IMR-90 (cell line): ENCODE data around the gene SVOPL. TPM values are rescaled to one million over a fixed set of nuclear protein-coding genes. Genes with fewer than 3 reads are reported as not detected.
A peak's percentile ranks its signal among the peaks of the same experiment; 100 is the strongest.

Experiments
- ATAC-seq: fragments of 200-7000 bp; cut with Tn5 transposase; 2 replicates; pipeline ENCODE4 v1.9.1; 2020; ENCODE audit warnings: low read depth, mild to moderate bottlenecking, moderate library complexity
- BruUV-seq: library from RNA; stranded (reverse); fragments of 400-500 nt; replicated peaks from 2 replicates; lab custom pipeline; 2021; lab: Mats Ljungman, UMichigan
- CTCF ChIA-PET: fragments of 300-600 bp; formaldehyde crosslinking; extraction: SDS; loops from one replicate; lab custom pipeline; 2021; ENCODE audit warnings: antibody characterized with exemption; lab: Yijun Ruan, JAX
- POLR2A ChIA-PET: fragments of 300-600 bp; sonication (Branson Sonifier 250); formaldehyde crosslinking; loops from one replicate; lab custom pipeline; 2022; ENCODE audit warnings: antibody characterized with exemption; ENCODE audit not compliant: unreplicated experiment; lab: Charles Lee
- DNase-seq: peaks from one replicate; pipeline ENCODE4 v3.0.0; 2013
- H2AFZ ChIP-seq: replicated peaks from 2 replicates; pipeline ENCODE3; 2013; ENCODE audit warnings: low read length, mild to moderate bottlenecking; ENCODE audit not compliant: poor library complexity
- H2AK5ac ChIP-seq: 2 replicates; pipeline ENCODE4 v1.6.1; 2013; ENCODE audit warnings: low read depth, low read length, inconsistent platforms
- H2AK9ac ChIP-seq: replicated peaks from 2 replicates; pipeline ENCODE3; 2013; ENCODE audit warnings: mild to moderate bottlenecking, low read depth, low read length, moderate library complexity; ENCODE audit not compliant: poor library complexity
- H2BK120ac ChIP-seq: 2 replicates; pipeline ENCODE4 v1.6.1; 2013; ENCODE audit warnings: low read depth, low read length, inconsistent platforms
- H2BK15ac ChIP-seq: 3 replicates; pipeline ENCODE4 v1.6.1; 2013; ENCODE audit warnings: low read depth, low read length, inconsistent platforms
- H2BK20ac ChIP-seq: 2 replicates; pipeline ENCODE4 v1.6.1; 2013; ENCODE audit warnings: low read depth, mild to moderate bottlenecking, inconsistent platforms, low read length, moderate library complexity
- H2BK5ac ChIP-seq: 2 replicates; pipeline ENCODE4 v1.6.1; 2013; ENCODE audit warnings: mild to moderate bottlenecking, low read depth, low read length, inconsistent platforms; ENCODE audit not compliant: poor library complexity, severe bottlenecking
- H3K14ac ChIP-seq: replicated peaks from 2 replicates; pipeline ENCODE4 v1.6.1; 2013; ENCODE audit warnings: low read depth, low read length, inconsistent platforms
- H3K18ac ChIP-seq: 2 replicates; pipeline ENCODE4 v1.6.1; 2013; ENCODE audit warnings: low read depth, low read length, control low read depth
- H3K23ac ChIP-seq: 2 replicates; pipeline ENCODE4 v1.6.1; 2013; ENCODE audit warnings: low read depth, low read length, inconsistent platforms
- H3K27ac ChIP-seq: 2 replicates; pipeline ENCODE4 v1.5.1; 2013; ENCODE audit warnings: mild to moderate bottlenecking, control low read depth, low read length; ENCODE audit not compliant: insufficient read depth
- H3K27me3 ChIP-seq: 2 replicates; pipeline ENCODE4 v1.6.1; 2013; ENCODE audit warnings: low read length; ENCODE audit not compliant: control insufficient read depth, insufficient read depth
- H3K36me3 ChIP-seq: 2 replicates; pipeline ENCODE4 v1.6.1; 2013; ENCODE audit warnings: low read length, mixed read lengths; ENCODE audit not compliant: control insufficient read depth, insufficient read depth
- H3K4ac ChIP-seq: 2 replicates; pipeline ENCODE4 v1.6.1; 2013; ENCODE audit warnings: low read depth, low read length, inconsistent platforms
- H3K4me1 ChIP-seq: 2 replicates; pipeline ENCODE4 v1.6.1; 2013; ENCODE audit warnings: low read length, mixed read lengths; ENCODE audit not compliant: control insufficient read depth, insufficient read depth
- H3K4me2 ChIP-seq: 2 replicates; pipeline ENCODE4 v1.6.1; 2013; ENCODE audit warnings: low read depth, mild to moderate bottlenecking, control low read depth, low read length, moderate library complexity
- H3K4me3 ChIP-seq: 2 replicates; pipeline ENCODE4 v1.5.1; 2013; ENCODE audit warnings: low read depth, mild to moderate bottlenecking, control low read depth, low read length, moderate library complexity; ENCODE audit not compliant: insufficient read depth
- H3K56ac ChIP-seq: 2 replicates; pipeline ENCODE4 v1.6.1; 2013; ENCODE audit warnings: low read length, inconsistent platforms; ENCODE audit not compliant: insufficient read depth; ENCODE audit errors: extremely low read depth
- H3K79me1 ChIP-seq, 2 experiments: 2 replicates each; pipeline ENCODE4 v1.6.1; 2013; ENCODE audit warnings: low read length in 2 of 2, inconsistent platforms in 1 of 2, low read depth in 1 of 2
- H3K9ac ChIP-seq: 2 replicates; pipeline ENCODE4 v1.6.1; 2013; ENCODE audit warnings: low read depth, low read length, control low read depth
- H3K9me1 ChIP-seq: 2 replicates; pipeline ENCODE4 v1.6.1; 2013; ENCODE audit warnings: low read length, inconsistent platforms; ENCODE audit not compliant: insufficient read depth
- H3K9me3 ChIP-seq: 2 replicates; pipeline ENCODE4 v1.6.1; 2013; ENCODE audit warnings: low read length; ENCODE audit not compliant: control insufficient read depth, insufficient read depth
- H4K20me1 ChIP-seq: 2 replicates; pipeline ENCODE4 v1.6.1; 2013; ENCODE audit warnings: low read length, inconsistent platforms; ENCODE audit not compliant: insufficient read depth
- H4K5ac ChIP-seq: 2 replicates; pipeline ENCODE4 v1.6.1; 2013; ENCODE audit warnings: mild to moderate bottlenecking, low read depth, low read length, control low read depth
- H4K8ac ChIP-seq, 2 experiments: 2 replicates each; pipeline ENCODE4 v1.6.1; 2013; ENCODE audit warnings: low read depth in 2 of 2, low read length in 2 of 2, control low read depth in 1 of 2, inconsistent platforms in 1 of 2
- H4K91ac ChIP-seq: 2 replicates; pipeline ENCODE4 v1.6.1; 2013; ENCODE audit warnings: low read depth, low read length, inconsistent platforms; ENCODE audit not compliant: insufficient read depth
- CEBPB ChIP-seq: IDR thresholded peaks from 2 replicates; pipeline ENCODE4 v1.6.1; 2012; ENCODE audit warnings: low read depth, low read length, improper control_type of control experiment
- MAFK ChIP-seq: IDR thresholded peaks from 2 replicates; pipeline ENCODE4 v1.6.1; 2012; ENCODE audit warnings: low read depth, low read length, improper control_type of control experiment
- WGBS, 2 experiments: methylation state at CpG; one replicate each; pipeline versions ENCODE4 v1.1.5 to v1.1.7; 2013; ENCODE audit warnings: missing lambda C conversion rate in 2 of 2; ENCODE audit not compliant: insufficient read length in 1 of 2; ENCODE audit errors: extremely low coverage in 2 of 2; 5-methylcytosine and 5-hydroxymethylcytosine counted together
- dilution Hi-C: fragments of 300-500 bp; cut with HindIII; formaldehyde crosslinking; loops from one replicate; pipeline ENCODE4 v1.14.3; 2018; ENCODE audit warnings: low sequenced_read_pairs; ENCODE audit not compliant: unreplicated experiment
- in situ Hi-C: fragments of 300-500 bp; cut with MboI; formaldehyde crosslinking; loops from 3 replicates; pipeline ENCODE4 v1.14.3; 2019; ENCODE audit warnings: low sequenced_read_pairs, inconsistent platforms, mixed read lengths
- intact Hi-C: fragments of 100-400 bp; cut with micrococcal nuclease; formaldehyde crosslinking; loops from 2 replicates; pipeline ENCODE4 v1.10.0; 2022
- polyA plus RNA-seq, 3 experiments: library from polyadenylated mRNA; depleted of rRNA; stranded (reverse); fragments of >200 nt; gene quantifications; 2 replicates each; pipeline ENCODE4 v1.2.3, GENCODE V29; 2012; ENCODE audit warnings: low replicate concordance in 1 of 3
- total RNA-seq: library from RNA; depleted of rRNA; stranded (reverse); fragments of >200 nt; gene quantifications from 2 replicates; pipeline ENCODE4 v1.2.3, GENCODE V29; 2012

SVOPL gene
- total and polyA plus RNA-seq, 2 of the 4 experiments (the other 2 are of a cell fraction): not detected

GRCh38 chr7:138565451-138566114 lies 135.6 kb downstream of the SVOPL start:
- CTCF ChIA-PET: no interaction called here
- no peak overlapping the region for H3K14ac ChIP-seq
- WGBS, 2 experiments: 100% methylated on average over 2 of the region's 8 CpGs; no CpG with 5 or more reads in 1 of the 2 experiments
- H3K9me3 ChIP-seq: peaks cover 24% of the 10 kb centered on the region
- no peak overlapping the region for H2BK20ac ChIP-seq
- BruUV-seq: no TSS peak
- POLR2A ChIA-PET: no interaction called here
- no peak overlapping the region for H4K91ac ChIP-seq
- no peak overlapping the region for H3K4ac ChIP-seq
- in situ Hi-C loops: no loop called here
- peak; percentile 75 for ATAC-seq
- no peak overlapping the region; the same call in 1 of the 2 replicates for H4K5ac ChIP-seq
- intact Hi-C loops: no loop called here
- no peaks in the 10 kb centered on the region for H3K4me1 ChIP-seq
- no peak overlapping the region for H3K56ac ChIP-seq
- dilution Hi-C loops: no loop called here
- peaks cover 30% of the 10 kb centered on the region for H3K36me3 ChIP-seq
- peak; percentile 78 for DNase-seq
- H4K20me1 ChIP-seq: no peaks in the 10 kb centered on the region
- no peaks in the 10 kb centered on the region for H3K79me1 ChIP-seq
- H4K8ac ChIP-seq: no peak overlapping the region
- H3K4me3 ChIP-seq: no peak overlapping the region
- H3K27ac ChIP-seq: peak overlapping the region; percentile 25; the same call in 1 of the 2 replicates
- no peak overlapping the region for H2BK5ac ChIP-seq
- no peak overlapping the region for H2BK120ac ChIP-seq
- no peak overlapping the region for H3K23ac ChIP-seq
- H2AK9ac ChIP-seq: no peak overlapping the region
- H3K4me2 ChIP-seq: no peak overlapping the region
- H3K18ac ChIP-seq: no peak overlapping the region
- no peaks in the 10 kb centered on the region for H3K9me1 ChIP-seq
- no peak overlapping the region for H3K9ac ChIP-seq
- no peak overlapping the region for H2BK15ac ChIP-seq
- no peak overlapping the region for H2AFZ ChIP-seq
- no peak overlapping the region for H2AK5ac ChIP-seq
- TF ChIP-seq MAFK (no peak), CEBPB (0 out of 2 replicates have a peak, but pooled peaks have one; percentile 11)
- H3K27me3 ChIP-seq: no peaks in the 10 kb centered on the region
